HCT116 (cell line): ENCODE measurements around the gene PICALM. TPM values are rescaled to one million over a fixed set of nuclear protein-coding genes. Genes with fewer than 3 reads are reported as not detected.

Experiments used
- ATAC-seq: fragments of 200-7000 bp; cut with Tn5 transposase; 2 replicates; pipeline ENCODE4 v1.9.1; 2020; ENCODE audit warnings: mild to moderate bottlenecking, moderate library complexity
- BruUV-seq: library from RNA; stranded (reverse); fragments of 400-500 nt; replicated peaks from 2 replicates; lab custom pipeline; 2021; lab: Mats Ljungman, UMichigan
- CTCF ChIA-PET: fragments of 300-600 bp; sonication (Branson Sonifier 250); formaldehyde crosslinking; loops from one replicate; lab custom pipeline; 2021; ENCODE audit warnings: antibody characterized with exemption; lab: Charles Lee
- POLR2A ChIA-PET: fragments of 300-600, 350-600 bp; sonication (Branson Sonifier 250); formaldehyde crosslinking; loops from one replicate; lab custom pipeline; 2021; ENCODE audit warnings: antibody characterized with exemption; lab: Charles Lee
- RAD21 ChIA-PET, 2 experiments: fragments of 300-600 bp; sonication (Branson Sonifier 250); formaldehyde crosslinking; loops; one replicate each; lab custom pipeline; 2023; ENCODE audit warnings: low total read pairs in 2 of 2; ENCODE audit not compliant: uncharacterized antibody in 2 of 2, unreplicated experiment in 2 of 2, low non-redundant PET in 1 of 2; lab: Charles Lee
- DNase-seq: peaks from one replicate; pipeline ENCODE4 v3.0.0-alpha.2; 2010; ENCODE audit warnings: low read depth, low spot score
- H2AFZ ChIP-seq: fragments of 200-600 bp; shearing (Covaris generic), sonication (generic); 2 replicates; pipeline ENCODE4 v1.6.1; 2017; ENCODE audit warnings: low read depth, mixed run types, mixed read lengths, antibody characterized with exemption, low read length; ENCODE audit not compliant: poor library complexity, severe bottlenecking
- H3K27ac ChIP-seq: 2 replicates; pipeline ENCODE4 v1.5.1; 2012; ENCODE audit warnings: low read depth, low read length
- H3K27me3 ChIP-seq: fragments of 200-600 bp; sonication (generic); 2 replicates; pipeline ENCODE4 v1.6.1; 2016; ENCODE audit warnings: mixed run types, low read length, mixed read lengths; ENCODE audit not compliant: insufficient read depth
- H3K36me3 ChIP-seq, 2 experiments: fragments of 200-500 bp in 1 of 2; fragments of 200-600 bp in 1 of 2; sonication (Bioruptor generic) in 1 of 2; sonication (generic) in 1 of 2; 2 replicates each; pipeline versions ENCODE4 v1.5.1 to v1.6.1; 2014 to 2016; ENCODE audit warnings: low read length in 2 of 2, inconsistent platforms in 1 of 2, mixed read lengths in 1 of 2, mixed run types in 1 of 2; ENCODE audit not compliant: insufficient read depth in 2 of 2, control insufficient read depth in 1 of 2
- H3K4me1 ChIP-seq, 2 experiments: fragments of 200-600 bp in 1 of 2; sonication (generic) in 1 of 2; 2 replicates each; pipeline versions ENCODE4 v1.5.1 to v1.6.1; 2012 to 2017; ENCODE audit warnings: low read length in 2 of 2, inconsistent platforms in 1 of 2, mild to moderate bottlenecking in 1 of 2, mixed read lengths in 1 of 2, mixed run types in 1 of 2, moderate library complexity in 1 of 2; ENCODE audit not compliant: insufficient read depth in 2 of 2, control insufficient read depth in 1 of 2
- H3K4me2 ChIP-seq: fragments of 200-600 bp; sonication (generic); 2 replicates; pipeline ENCODE4 v1.6.1; 2017; ENCODE audit warnings: mixed run types, low read length, mixed read lengths
- H3K4me3 ChIP-seq, 2 experiments: fragments of 200-600 bp in 1 of 2; sonication (generic) in 1 of 2; replicated peaks in 1 of 2; 2 replicates each; pipeline ENCODE4 v1.5.1; 2011 to 2016; ENCODE audit warnings: low read length in 2 of 2, control low read depth in 1 of 2, low read depth in 1 of 2, mild to moderate bottlenecking in 1 of 2, mixed read lengths in 1 of 2, mixed run types in 1 of 2
- H3K79me2 ChIP-seq: fragments of 200-600 bp; sonication (generic); 2 replicates; pipeline ENCODE4 v1.6.1; 2017; ENCODE audit warnings: mild to moderate bottlenecking, mixed run types, low read length, moderate library complexity, mixed read lengths; ENCODE audit not compliant: insufficient read depth
- H3K9ac ChIP-seq: fragments of 200-600 bp; sonication (generic); 2 replicates; pipeline ENCODE4 v1.6.1; 2016; ENCODE audit warnings: low read length, mixed read lengths
- H3K9me2 ChIP-seq: fragments of 200-600 bp; sonication (generic), shearing (Covaris generic); 2 replicates; pipeline ENCODE4 v1.6.1; 2017; ENCODE audit warnings: mixed run types, mild to moderate bottlenecking, moderate library complexity; ENCODE audit not compliant: insufficient read depth
- H3K9me3 ChIP-seq, 2 experiments: fragments of 200-500 bp in 1 of 2; fragments of 200-600 bp in 1 of 2; sonication (Bioruptor generic) in 1 of 2; sonication (generic) in 1 of 2; 2 replicates each; pipeline ENCODE4 v1.6.1; 2014 to 2017; ENCODE audit warnings: low read length in 2 of 2, mixed read lengths in 2 of 2, inconsistent platforms in 1 of 2, low read depth in 1 of 2, mild to moderate bottlenecking in 1 of 2, mixed run types in 1 of 2, moderate library complexity in 1 of 2; ENCODE audit not compliant: control insufficient read depth in 1 of 2, insufficient read depth in 1 of 2
- H4K20me1 ChIP-seq: fragments of 200-600 bp; sonication (generic), shearing (Covaris generic); 2 replicates; pipeline ENCODE4 v1.6.1; 2017; ENCODE audit warnings: mixed run types, mild to moderate bottlenecking, moderate library complexity; ENCODE audit not compliant: insufficient read depth
- EGR1 ChIP-seq: IDR thresholded peaks from 2 replicates; pipeline ENCODE4 v1.6.1; 2012; ENCODE audit warnings: low read depth
- ELF1 ChIP-seq: IDR thresholded peaks from 2 replicates; pipeline ENCODE4 v1.6.1; 2012; ENCODE audit warnings: low read depth, borderline replicate concordance
- EZH2 ChIP-seq: fragments of 200-600 bp; sonication (generic); IDR thresholded peaks from 2 replicates; pipeline ENCODE4 v1.6.1; 2017; ENCODE audit warnings: antibody characterized with exemption, mixed run types
- POLR2A ChIP-seq: IDR thresholded peaks from 2 replicates; pipeline ENCODE4 v1.7.0; 2011; ENCODE audit warnings: borderline replicate concordance; ENCODE audit not compliant: insufficient read depth, insufficient read length; ENCODE audit errors: extremely low read depth
- SIN3A ChIP-seq: IDR thresholded peaks from 2 replicates; pipeline ENCODE4 v1.6.1; 2012; ENCODE audit warnings: low read depth
- SP1 ChIP-seq: IDR thresholded peaks from 2 replicates; pipeline ENCODE4 v1.6.1; 2012; ENCODE audit warnings: low read depth
- YY1 ChIP-seq: IDR thresholded peaks from 2 replicates; pipeline ENCODE4 v1.6.1; 2011; ENCODE audit warnings: low read length, low read depth, moderate library complexity, mild to moderate bottlenecking; ENCODE audit not compliant: insufficient replicate concordance; ENCODE audit errors: extremely low read depth
- intact Hi-C: fragments of 100-400 bp; cut with micrococcal nuclease; formaldehyde crosslinking; loops from 2 replicates; pipeline ENCODE4 v1.10.0; 2022
- total RNA-seq: library from RNA; stranded (reverse); gene quantifications from one replicate; pipeline ENCODE4 v1.2.1, GENCODE V29; 2021; ENCODE audit not compliant: unreplicated experiment

Gene PICALM
- total RNA-seq, 1 experiment from 2014 or later: 90.6 TPM

DNA sequence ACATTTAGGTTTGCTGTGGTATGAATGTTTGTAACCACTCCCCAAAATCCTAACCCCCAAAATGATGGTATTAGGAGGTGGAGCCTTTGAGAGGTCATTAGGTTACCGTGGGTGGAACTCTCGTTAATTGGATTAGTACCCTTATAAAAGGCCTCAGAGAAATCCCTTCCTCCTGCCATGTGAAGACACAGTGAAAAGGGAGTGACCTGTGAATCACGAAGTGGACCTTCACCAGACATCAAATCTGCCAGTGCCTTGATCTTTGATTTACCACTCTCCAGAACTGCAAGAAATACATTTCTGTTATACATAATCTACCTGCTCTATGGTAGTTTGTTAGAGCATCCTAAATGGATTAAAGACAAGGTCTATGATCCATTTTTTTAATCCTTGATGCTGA, 12.6 kb upstream of the PICALM start:
- TF ChIP-seq YY1: no peak
- no peak for TF ChIP-seq SP1
- no peak for TF ChIP-seq EGR1
- no peak for TF ChIP-seq SIN3A
- TF ChIP-seq EZH2: no peak
- no peak for TF ChIP-seq ELF1
- Histone ChIP-seq H3K4me2 (no peak overlapping the region), H2AFZ (no peak overlapping the region), H4K20me1 (no peaks in the 10 kb centered on the region), H3K9me3 (no peaks in the 10 kb centered on the region), H3K4me1 (no peaks in the 10 kb centered on the region), H3K27me3 (no peaks in the 10 kb centered on the region), H3K9ac (no peak overlapping the region), H3K27ac (no peak overlapping the region), H3K4me3 (no peak overlapping the region), H3K9me2 (0 out of 2 replicates have a peak, but pooled peaks cover 4% of the 10 kb centered on the region), H3K79me2 (no peaks in the 10 kb centered on the region), H3K36me3 (no peaks in the 10 kb centered on the region)
- DNase-seq (no peak), ATAC-seq (no peak)
- no TSS peak for BruUV-seq
- CTCF ChIA-PET: no interaction called here
- POLR2A ChIA-PET: no interaction called here
- intact Hi-C loops: no loop called here
- RAD21 ChIA-PET: no interaction called here

DNA sequence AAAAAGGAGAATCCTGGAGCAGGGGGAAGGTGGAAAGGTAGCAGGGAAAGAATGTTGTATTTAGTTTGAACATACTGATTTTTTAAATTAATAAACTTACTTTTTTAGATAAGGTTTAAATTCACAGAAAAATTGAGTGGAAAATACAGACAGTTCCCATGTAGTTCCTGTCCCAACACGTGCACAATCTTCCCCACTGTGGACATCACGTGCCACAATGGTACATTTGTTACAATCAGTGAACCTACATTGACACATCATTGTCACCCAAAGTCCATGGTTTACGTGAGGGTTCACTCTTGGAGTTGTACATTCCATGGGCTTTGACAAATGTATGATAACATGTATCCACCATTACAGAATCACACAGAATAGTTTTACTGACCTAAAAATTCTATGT, 10.5 kb upstream of the PICALM start:
- Histone ChIP-seq H3K4me1 (no peaks in the 10 kb centered on the region), H2AFZ (no peak overlapping the region), H3K27ac (no peak overlapping the region), H3K36me3 (no peaks in the 10 kb centered on the region), H3K27me3 (no peaks in the 10 kb centered on the region), H3K9me2 (0 out of 2 replicates have a peak, but pooled peaks cover 4% of the 10 kb centered on the region), H3K9ac (no peak overlapping the region), H4K20me1 (no peaks in the 10 kb centered on the region), H3K9me3 (no peaks in the 10 kb centered on the region), H3K4me2 (no peak overlapping the region), H3K4me3 (no peak overlapping the region), H3K79me2 (no peaks in the 10 kb centered on the region)
- POLR2A ChIA-PET: no interaction called here
- CTCF ChIA-PET: no interaction called here
- intact Hi-C loops: no loop called here
- DNase-seq: no peak
- BruUV-seq: no TSS peak
- RAD21 ChIA-PET: no interaction called here
- ATAC-seq: no peak
- no peak for TF ChIP-seq POLR2A
- TF ChIP-seq, all 23 proteins: peak for 0
